Ovary (tissue), 3 donors: Measurements from ENCODE around the gene CTPS2.

Experiments used
- EP300 ChIP-seq: sonication (generic); formaldehyde crosslinking; IDR thresholded peaks from one replicate; pipeline ENCODE4 v1.6.1; 2017; ENCODE audit warnings: antibody characterized with exemption
- POLR2A ChIP-seq: fragments of 450-650 bp; IDR thresholded peaks from one replicate; pipeline ENCODE4 v1.6.1; 2017; ENCODE audit warnings: antibody characterized with exemption, mild to moderate bottlenecking, moderate library complexity
- TF ChIP-seq, protein P1 (sequence below), 3 donors: fragments of 450-650 bp in 2 of 3; fragments of 200-600 bp in 1 of 3; IDR thresholded peaks; one replicate each; pipeline versions ENCODE4 v1.5.1 to v1.8.0; 2016 to 2022; ENCODE audit warnings: antibody characterized with exemption in 3 of 3, mild to moderate bottlenecking in 1 of 3
- donor health status: DM: no; HTN: no; CAD: no.

DNA sequence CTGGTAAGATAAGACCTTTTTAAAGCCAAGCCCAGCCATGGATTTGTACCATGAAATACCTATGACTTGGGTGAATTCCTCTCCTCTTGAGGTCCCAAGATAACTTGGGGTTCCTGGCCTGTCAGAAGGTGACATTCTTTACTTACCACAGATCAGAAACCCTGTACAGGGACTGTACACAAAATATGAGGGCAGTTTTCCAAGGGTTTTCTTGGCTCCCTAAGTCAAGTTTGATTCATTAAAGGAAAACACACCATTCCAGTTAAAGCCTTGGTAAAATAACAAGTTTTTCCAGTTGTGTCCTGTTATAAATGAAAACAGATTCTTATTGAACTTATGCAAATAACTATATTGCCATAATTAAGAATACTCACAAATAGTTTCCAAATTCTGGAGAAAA is 15.2 kb upstream of the CTPS2 start:
- no peak for TF ChIP-seq POLR2A
- TF ChIP-seq, protein P1, sequence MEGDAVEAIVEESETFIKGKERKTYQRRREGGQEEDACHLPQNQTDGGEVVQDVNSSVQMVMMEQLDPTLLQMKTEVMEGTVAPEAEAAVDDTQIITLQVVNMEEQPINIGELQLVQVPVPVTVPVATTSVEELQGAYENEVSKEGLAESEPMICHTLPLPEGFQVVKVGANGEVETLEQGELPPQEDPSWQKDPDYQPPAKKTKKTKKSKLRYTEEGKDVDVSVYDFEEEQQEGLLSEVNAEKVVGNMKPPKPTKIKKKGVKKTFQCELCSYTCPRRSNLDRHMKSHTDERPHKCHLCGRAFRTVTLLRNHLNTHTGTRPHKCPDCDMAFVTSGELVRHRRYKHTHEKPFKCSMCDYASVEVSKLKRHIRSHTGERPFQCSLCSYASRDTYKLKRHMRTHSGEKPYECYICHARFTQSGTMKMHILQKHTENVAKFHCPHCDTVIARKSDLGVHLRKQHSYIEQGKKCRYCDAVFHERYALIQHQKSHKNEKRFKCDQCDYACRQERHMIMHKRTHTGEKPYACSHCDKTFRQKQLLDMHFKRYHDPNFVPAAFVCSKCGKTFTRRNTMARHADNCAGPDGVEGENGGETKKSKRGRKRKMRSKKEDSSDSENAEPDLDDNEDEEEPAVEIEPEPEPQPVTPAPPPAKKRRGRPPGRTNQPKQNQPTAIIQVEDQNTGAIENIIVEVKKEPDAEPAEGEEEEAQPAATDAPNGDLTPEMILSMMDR (IDR thresholded peaks at IDR 0.05): no peak
- no peak for TF ChIP-seq EP300
